GM18499 (cell line): ENCODE data around the gene KLHL3.

ENCODE experiments used
- ATAC-seq: cut with Tn5 transposase; IDR thresholded peaks from one replicate; pipeline ENCODE4 v1.9.1; 2021; ENCODE audit warnings: moderate number of reproducible peaks; ENCODE audit not compliant: insufficient read depth, unreplicated experiment

KLHL3 gene

GRCh38 chr5:137592317-137592716 lies 143.6 kb downstream of the KLHL3 start:
- ATAC-seq, result no peak

GRCh38 chr5:137589185-137589584 lies 146.7 kb downstream of the KLHL3 start:
- ATAC-seq, result no peak

- ATAC-seq, result no peak
Measured at GRCh38 chr5:137587919-137588318, 148.0 kb downstream of the KLHL3 start.

GRCh38 chr5:137584262-137584661 lies 151.6 kb downstream of the KLHL3 start:
- ATAC-seq, result no peak

GRCh38 chr5:137583129-137583528 lies 152.8 kb downstream of the KLHL3 start:
- no peak for ATAC-seq

GRCh38 chr5:137582218-137582617 lies 153.7 kb downstream of the KLHL3 start:
- ATAC-seq, result no peak

- ATAC-seq, result no peak
Measured at GRCh38 chr5:137581776-137582175, 154.1 kb downstream of the KLHL3 start.

DNA sequence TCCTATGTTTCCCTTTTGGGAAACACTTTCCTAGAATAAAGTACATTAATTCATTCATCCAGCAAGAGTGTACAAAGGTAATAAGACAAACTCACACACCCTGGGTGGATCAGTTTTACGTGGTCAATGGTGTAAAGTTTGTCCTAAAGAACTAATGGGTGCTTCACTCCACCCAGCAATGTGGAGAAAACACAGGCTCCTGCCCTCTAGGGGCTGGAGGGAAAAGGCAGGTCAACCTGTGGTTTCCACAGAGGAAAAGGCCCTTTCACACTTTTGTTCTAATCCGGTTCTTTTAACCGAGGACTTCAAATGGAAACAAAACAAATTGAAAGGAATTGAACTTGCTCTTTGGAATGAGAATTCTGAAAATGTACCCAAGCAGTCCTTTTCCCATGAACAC lies 155.9 kb downstream of the KLHL3 start:
- ATAC-seq, result no peak

- no peak for ATAC-seq
Measured at GRCh38 chr5:137575847-137576246, 160.0 kb downstream of the KLHL3 start.

DNA sequence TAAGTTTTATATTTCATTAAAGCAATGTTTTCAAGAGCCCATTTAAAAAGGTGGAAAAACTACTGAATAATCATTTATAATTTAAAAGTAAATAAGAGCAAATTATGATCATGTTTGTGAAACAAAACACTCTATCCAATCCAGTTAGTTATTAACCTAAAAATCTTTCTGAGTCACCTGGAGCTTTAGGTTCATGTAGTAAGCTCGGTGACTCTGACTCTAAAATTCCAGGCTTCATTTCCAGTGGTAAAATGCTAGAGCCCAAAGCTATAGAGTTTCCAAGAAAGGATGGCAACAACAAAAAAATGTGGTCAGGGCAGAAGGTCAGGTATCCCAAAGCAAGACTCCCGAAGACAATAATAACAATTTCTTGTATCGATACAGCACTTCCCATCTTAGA lies 160.7 kb downstream of the KLHL3 start:
- no peak for ATAC-seq

- ATAC-seq, result no peak
Measured at GRCh38 chr5:137573376-137573775, 162.5 kb downstream of the KLHL3 start.

DNA sequence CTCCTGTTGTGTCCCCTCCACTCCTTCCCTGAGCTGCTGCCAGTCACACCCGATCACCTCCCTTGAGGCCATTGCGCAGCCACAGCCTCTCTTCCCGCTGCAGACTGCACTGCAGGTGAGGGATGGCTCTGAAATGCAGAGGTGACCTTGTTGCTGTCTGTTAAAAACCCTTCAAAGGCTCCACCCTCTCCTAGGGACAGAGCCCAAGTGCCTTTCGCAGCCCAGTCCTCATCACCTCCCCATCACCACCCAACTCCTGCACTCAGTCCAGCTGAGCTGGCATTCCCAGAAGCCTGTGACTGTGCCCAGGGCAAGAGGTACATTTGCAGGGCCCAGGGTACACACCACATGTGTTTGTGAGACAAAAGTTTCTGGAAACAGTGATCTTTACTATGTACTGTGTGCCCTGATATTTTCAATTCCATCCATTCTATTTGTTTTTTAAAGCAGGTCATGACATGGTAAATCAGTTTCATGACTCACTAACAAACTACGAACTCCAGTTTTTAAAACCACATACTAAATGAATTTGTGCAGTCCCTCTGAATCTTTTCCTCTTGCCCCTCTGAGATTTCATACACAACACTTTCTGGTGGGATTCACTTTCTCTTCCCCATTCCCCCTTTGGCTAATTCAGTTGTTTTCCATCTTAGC lies 163.7 kb downstream of the KLHL3 start:
- no peak for ATAC-seq

GRCh38 chr5:137570070-137570469 lies 165.8 kb downstream of the KLHL3 start:
- ATAC-seq, result no peak
